Ovary (tissue), 9 donors: ENCODE data around the gene IL24. TPM values are rescaled to one million over a fixed set of nuclear protein-coding genes. Genes with fewer than 3 reads are reported as not detected.

Experiments
- DNase-seq, 5 donors: peaks; one replicate each; pipeline ENCODE4 v3.0.0-alpha.2; 2019 to 2020
- H3K27ac ChIP-seq, 2 donors: fragments of 200-600 bp; one replicate each; pipeline versions ENCODE4 v1.5.1 to v1.8.0; 2019 to 2022
- H3K27me3 ChIP-seq: fragments of 200-600 bp; one replicate; pipeline ENCODE4 v1.8.0; 2022
- H3K36me3 ChIP-seq: fragments of 200-600 bp; sonication (generic); one replicate; pipeline ENCODE4 v1.5.1; 2019
- H3K4me1 ChIP-seq: one replicate; pipeline ENCODE4 v1.8.1; 2013; ENCODE audit warnings: mild to moderate bottlenecking, moderate library complexity; ENCODE audit not compliant: insufficient read depth
- H3K4me3 ChIP-seq: fragments of 200-600 bp; sonication (generic); one replicate; pipeline ENCODE4 v1.5.1; 2017
- H3K9me3 ChIP-seq, 2 donors: fragments of 200-600 bp in 1 of 2; sonication (generic) in 1 of 2; one replicate each; pipeline versions ENCODE4 v1.5.1 to v1.8.1; 2013 to 2019; ENCODE audit warnings: mild to moderate bottlenecking in 1 of 2, moderate library complexity in 1 of 2
- CTCF ChIP-seq, 3 donors: fragments of 450-650 bp in 2 of 3; fragments of 200-600 bp in 1 of 3; IDR thresholded peaks; one replicate each; pipeline versions ENCODE4 v1.5.1 to v1.8.0; 2016 to 2022; ENCODE audit warnings: antibody characterized with exemption in 3 of 3, mild to moderate bottlenecking in 1 of 3
- EP300 ChIP-seq: sonication (generic); formaldehyde crosslinking; IDR thresholded peaks from one replicate; pipeline ENCODE4 v1.6.1; 2017; ENCODE audit warnings: antibody characterized with exemption
- POLR2A ChIP-seq: fragments of 450-650 bp; IDR thresholded peaks from one replicate; pipeline ENCODE4 v1.6.1; 2017; ENCODE audit warnings: antibody characterized with exemption, mild to moderate bottlenecking, moderate library complexity
- WGBS, 3 donors: extraction: QIAGEN DNeasy Blood & Tissue Kit in 1 of 3; methylation state at CpG; one replicate each; pipeline versions ENCODE4 v1.1.5 to v1.1.7; 2013 to 2017; 5-methylcytosine and 5-hydroxymethylcytosine counted together
- intact Hi-C, 4 donors: fragments of 100-400 bp; cut with DNase I; formaldehyde crosslinking; loops; one replicate each; pipeline versions ENCODE4 v1.11.0 to v1.15.1; 2022 to 2023
- polyA plus RNA-seq, 2 donors: library from polyadenylated mRNA; stranded (reverse); fragments of 200-250 nt in 1 of 2; fragments of 350-450 nt in 1 of 2; fragmentation: Illumina TruSeq in 1 of 2; extraction: RNeasy Lipid Tissue Mini Kit (QIAGEN cat#74804) in 1 of 2; gene quantifications; one replicate each; pipeline ENCODE4 v1.2.3, GENCODE V29; 2013 to 2014
- total RNA-seq, 7 donors: library from RNA; depleted of rRNA in 2 of 7; stranded (reverse); fragments of >200 nt in 2 of 7; fragmentation: NEBNext Ultra II Directional in 3 of 7; extraction: Animal tissue kit (Norgen Biotek cat#: 25700) in 3 of 7; gene quantifications; one replicate each; pipeline versions ENCODE4 v1.1.0 to v1.2.4, GENCODE V29; 2016 to 2023
- donor health status: DM: no; HTN: no; CAD: no; lungs with moderate emphysema.
- donor health status: DM: no; HTN: no; CAD: no.
- donor health status: Bipolar disorder and iron deficiency.
- donor health status: DM: yes; HTN: yes; CAD: no.
- donor health status: DM: no; HTN: no; CAD: no.
- donor health status: DM: yes; HTN: yes; CAD: no.

IL24 gene
- total and polyA plus RNA-seq, 9 donors, result 0.10 to 1.8 (median 0.72) TPM; not detected in 6

- Histone ChIP-seq H3K36me3 (no peaks in the 10 kb centered on the region), H3K4me3 (no peak overlapping the region), H3K4me1 (no peaks in the 10 kb centered on the region), H3K27me3 (no peaks in the 10 kb centered on the region), H3K27ac (no peak overlapping the region), H3K9me3 (no peaks in the 10 kb centered on the region)
- 72 to 81% (median 76%) methylated on average over 8 of the region's 8 CpGs for WGBS, 3 donors
- no peak for DNase-seq
- TF ChIP-seq EP300 (no peak), POLR2A (no peak), CTCF (IDR thresholded peaks at IDR 0.05) (no peak)
- intact Hi-C loops, result no loop called here
These were observed 36.2 kb downstream of the IL24 start for GRCh38 chr1:206933333-206933945.

GRCh38 chr1:206935491-206936067 is 38.3 kb downstream of the IL24 start:
- DNase-seq, result no peak
- no peaks in the 10 kb centered on the region for H3K36me3 ChIP-seq
- intact Hi-C loops, result no loop called here
- no peaks in the 10 kb centered on the region for H3K4me1 ChIP-seq
- TF ChIP-seq CTCF (IDR thresholded peaks at IDR 0.05) (no peak), EP300 (no peak), POLR2A (no peak)
- H3K9me3 ChIP-seq, result no peaks in the 10 kb centered on the region
- H3K27me3 ChIP-seq, result no peaks in the 10 kb centered on the region
- no peak overlapping the region for H3K4me3 ChIP-seq
- H3K27ac ChIP-seq, result no peak overlapping the region
- WGBS, 3 donors, result 65 to 70% (median 66%) methylated on average over 19 of the region's 19 CpGs

DNA sequence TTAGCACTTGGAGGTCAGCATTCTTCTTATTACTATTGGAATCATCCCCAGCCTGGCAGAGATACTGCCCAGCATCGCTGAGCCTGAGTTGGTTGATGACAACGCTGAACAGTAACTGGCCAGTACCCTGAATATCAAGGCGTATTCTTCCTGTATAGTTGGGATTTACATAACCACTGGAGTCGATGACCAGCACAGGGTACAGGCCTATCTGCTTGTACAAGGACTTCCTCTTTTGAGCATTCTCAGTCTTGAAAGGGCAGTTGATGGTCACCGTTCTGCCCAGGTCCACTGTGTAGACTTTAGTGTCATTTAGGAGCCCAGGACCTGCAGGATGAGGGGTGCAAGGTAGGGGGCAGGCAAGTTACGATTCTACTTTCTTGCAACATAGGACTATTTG is 40.2 kb downstream of the IL24 start:
- Histone ChIP-seq H3K36me3 (no peaks in the 10 kb centered on the region), H3K27me3 (no peaks in the 10 kb centered on the region), H3K4me1 (no peaks in the 10 kb centered on the region), H3K4me3 (no peak overlapping the region), H3K9me3 (no peaks in the 10 kb centered on the region), H3K27ac (no peak overlapping the region)
- intact Hi-C loops, result no loop called here
- 90 to 95% (median 91%) methylated on average over 6 of the region's 6 CpGs for WGBS, 3 donors
- DNase-seq, result no peak
- TF ChIP-seq CTCF (IDR thresholded peaks at IDR 0.05) (no peak), POLR2A (no peak), EP300 (no peak)

DNA sequence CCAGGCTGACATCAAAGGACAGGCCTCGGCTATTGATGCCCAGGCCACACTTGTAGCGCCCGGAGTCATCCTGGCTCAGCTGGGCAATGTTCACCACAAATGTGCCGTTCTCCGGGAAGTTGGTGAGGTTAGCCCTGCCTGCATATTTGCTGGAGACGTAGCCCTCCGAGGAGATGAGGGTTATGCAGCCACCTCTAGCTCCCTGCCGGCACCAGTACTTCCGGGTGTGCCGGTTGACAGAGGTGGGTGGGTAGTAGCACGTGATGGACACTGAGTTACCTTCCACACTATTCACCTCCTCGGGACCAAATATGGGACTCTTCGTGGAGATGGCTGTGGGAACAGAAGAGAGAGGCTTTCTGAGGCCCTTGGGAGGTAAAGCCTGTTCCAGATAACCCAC is 41.9 kb downstream of the IL24 start:
- H3K9me3 ChIP-seq, result no peaks in the 10 kb centered on the region
- TF ChIP-seq CTCF (IDR thresholded peaks at IDR 0.05) (no peak), EP300 (no peak), POLR2A (no peak)
- H3K36me3 ChIP-seq, result no peaks in the 10 kb centered on the region
- no peak overlapping the region for H3K4me3 ChIP-seq
- H3K4me1 ChIP-seq, result no peaks in the 10 kb centered on the region
- intact Hi-C loops, result no loop called here
- no peaks in the 10 kb centered on the region for H3K27me3 ChIP-seq
- DNase-seq, result no peak
- WGBS, 3 donors, result 90 to 95% (median 93%) methylated on average over 13 of the region's 13 CpGs
- H3K27ac ChIP-seq, result no peak overlapping the region
